ENCODE data around the gene CAPN9. TPM values are rescaled to one million over a fixed set of nuclear protein-coding genes. Genes with fewer than 3 reads are reported as not detected.

CAPN9 gene
- total RNA-seq, 1 donor from 2014 or later, result not detected

DNA sequence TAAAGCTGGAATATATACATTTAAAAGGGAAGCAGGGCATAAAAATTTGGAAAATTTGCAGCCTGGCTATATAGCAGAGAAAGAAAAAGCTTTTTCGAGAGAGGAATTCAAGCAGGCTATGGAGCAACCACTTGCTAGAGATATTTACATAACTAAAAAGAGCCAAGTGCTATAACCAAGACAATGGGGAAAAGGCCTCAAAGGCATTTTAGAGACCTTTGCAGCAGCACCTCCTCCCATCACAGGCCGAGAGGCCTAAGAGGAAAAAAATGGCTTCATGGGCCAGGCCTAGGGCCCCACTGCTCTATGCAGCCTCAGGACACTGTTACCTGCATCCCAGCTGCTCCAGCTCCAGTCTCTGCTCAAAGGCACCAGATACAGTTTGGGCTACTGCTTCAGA lies 37.0 kb downstream of the CAPN9 start:
- no peak for FAIRE-seq
- DNase-seq (ENCODE audit: low read depth), result no peak
- Histone ChIP-seq H3K36me3 (ENCODE audit: control insufficient read depth, insufficient read depth, low read length) (no peaks in the 10 kb centered on the region), H3K27me3 (ENCODE audit: control insufficient read depth, insufficient read depth, low read length) (no peaks in the 10 kb centered on the region), H3K4me3 (ENCODE audit: low read depth, low read length) (no peak overlapping the region)
- TF ChIP-seq, protein P1, sequence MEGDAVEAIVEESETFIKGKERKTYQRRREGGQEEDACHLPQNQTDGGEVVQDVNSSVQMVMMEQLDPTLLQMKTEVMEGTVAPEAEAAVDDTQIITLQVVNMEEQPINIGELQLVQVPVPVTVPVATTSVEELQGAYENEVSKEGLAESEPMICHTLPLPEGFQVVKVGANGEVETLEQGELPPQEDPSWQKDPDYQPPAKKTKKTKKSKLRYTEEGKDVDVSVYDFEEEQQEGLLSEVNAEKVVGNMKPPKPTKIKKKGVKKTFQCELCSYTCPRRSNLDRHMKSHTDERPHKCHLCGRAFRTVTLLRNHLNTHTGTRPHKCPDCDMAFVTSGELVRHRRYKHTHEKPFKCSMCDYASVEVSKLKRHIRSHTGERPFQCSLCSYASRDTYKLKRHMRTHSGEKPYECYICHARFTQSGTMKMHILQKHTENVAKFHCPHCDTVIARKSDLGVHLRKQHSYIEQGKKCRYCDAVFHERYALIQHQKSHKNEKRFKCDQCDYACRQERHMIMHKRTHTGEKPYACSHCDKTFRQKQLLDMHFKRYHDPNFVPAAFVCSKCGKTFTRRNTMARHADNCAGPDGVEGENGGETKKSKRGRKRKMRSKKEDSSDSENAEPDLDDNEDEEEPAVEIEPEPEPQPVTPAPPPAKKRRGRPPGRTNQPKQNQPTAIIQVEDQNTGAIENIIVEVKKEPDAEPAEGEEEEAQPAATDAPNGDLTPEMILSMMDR (IDR thresholded peaks at IDR 0.05; ENCODE audit: insufficient read depth, low read length, severe bottlenecking), result no peak

DNA sequence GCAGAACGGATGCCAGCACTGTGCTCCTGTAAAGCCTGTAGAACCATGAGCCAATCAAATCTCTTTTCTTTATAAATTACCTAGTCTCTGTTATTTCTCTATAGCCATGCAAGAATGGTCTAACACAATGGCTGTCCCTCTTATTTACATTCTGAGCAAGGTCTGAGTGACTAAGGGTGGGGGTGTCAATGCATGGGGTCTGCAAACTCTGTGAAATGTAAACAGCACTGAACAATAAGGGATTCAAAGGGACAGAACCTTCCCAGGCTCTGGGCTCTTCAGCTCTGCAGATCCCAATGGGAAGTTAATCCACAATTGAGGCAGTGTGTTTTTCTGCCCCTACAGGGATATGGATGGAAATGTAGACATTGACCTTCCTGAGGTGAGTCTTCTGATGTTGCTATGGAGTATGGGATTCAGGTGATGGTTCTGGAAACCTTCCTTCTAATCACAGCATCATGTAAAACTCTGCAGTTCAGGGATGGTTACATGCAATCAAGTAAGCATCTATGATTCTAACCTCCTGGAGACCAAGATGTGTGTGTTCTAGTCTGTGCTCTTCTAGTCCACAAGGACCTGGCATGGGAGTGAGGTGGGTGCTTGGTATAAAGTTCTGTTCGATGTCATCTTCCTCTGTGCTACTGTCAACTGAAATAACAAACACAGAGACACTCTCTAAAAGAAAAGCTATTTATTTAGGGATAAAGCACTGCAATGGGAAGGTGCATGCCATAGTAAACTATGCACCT lies 38.6 kb downstream of the CAPN9 start:
- Histone ChIP-seq H3K4me3 (ENCODE audit: low read depth, low read length) (no peak overlapping the region), H3K27me3 (ENCODE audit: control insufficient read depth, insufficient read depth, low read length) (no peaks in the 10 kb centered on the region), H3K36me3 (ENCODE audit: control insufficient read depth, insufficient read depth, low read length) (no peaks in the 10 kb centered on the region)
- no peak for FAIRE-seq
- TF ChIP-seq, protein P1 (IDR thresholded peaks at IDR 0.05; ENCODE audit: insufficient read depth, low read length, severe bottlenecking), result no peak
- no peak for DNase-seq (ENCODE audit: low read depth)

DNA sequence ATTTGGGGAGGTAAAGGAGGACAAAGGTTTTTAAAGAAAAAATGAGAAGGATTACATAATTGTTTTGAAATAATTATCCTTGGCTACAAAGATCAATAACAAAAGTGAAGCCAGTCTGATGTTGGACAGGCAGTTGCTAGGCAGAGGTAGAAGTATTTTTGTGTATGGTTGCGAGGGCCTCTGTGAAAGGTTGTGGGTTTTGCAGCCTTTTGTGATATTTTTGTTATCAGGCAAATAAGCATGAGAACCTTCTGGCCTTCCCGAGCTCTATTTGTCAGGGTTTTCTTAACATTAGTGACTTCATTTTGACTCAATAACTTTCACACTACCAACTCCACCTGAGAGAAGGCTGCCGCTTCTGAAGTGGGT lies 39.2 kb downstream of the CAPN9 start:
- TF ChIP-seq, protein P1 (IDR thresholded peaks at IDR 0.05; ENCODE audit: insufficient read depth, low read length, severe bottlenecking), result no peak
- no peaks in the 10 kb centered on the region for H3K36me3 ChIP-seq (ENCODE audit: control insufficient read depth, insufficient read depth, low read length)
- no peaks in the 10 kb centered on the region for H3K27me3 ChIP-seq (ENCODE audit: control insufficient read depth, insufficient read depth, low read length)
- FAIRE-seq (no peak), DNase-seq (ENCODE audit: low read depth) (no peak)
- no peak overlapping the region for H3K4me3 ChIP-seq (ENCODE audit: low read depth, low read length)

DNA sequence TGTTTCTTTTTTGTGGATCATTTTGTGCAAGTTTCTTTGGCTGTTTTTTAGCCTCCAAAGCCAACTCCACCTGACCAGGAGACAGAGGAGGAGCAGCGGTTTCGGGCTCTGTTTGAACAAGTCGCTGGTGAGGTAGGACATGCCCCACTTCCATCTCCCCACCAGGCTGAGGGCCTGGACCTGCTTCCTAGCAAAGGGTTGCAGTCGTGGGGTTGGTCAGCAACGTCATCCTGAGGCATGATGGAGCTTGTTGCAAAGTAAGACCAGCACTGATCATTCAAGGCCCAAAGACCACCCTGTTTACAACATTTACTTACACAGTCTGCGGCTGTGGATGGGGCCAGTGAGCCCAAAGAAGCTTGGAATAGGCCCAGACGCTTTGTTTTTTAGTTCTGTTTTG lies 40.3 kb downstream of the CAPN9 start:
- TF ChIP-seq, protein P1 (IDR thresholded peaks at IDR 0.05; ENCODE audit: insufficient read depth, low read length, severe bottlenecking), result no peak
- FAIRE-seq (no peak), DNase-seq (ENCODE audit: low read depth) (no peak)
- H3K36me3 ChIP-seq (ENCODE audit: control insufficient read depth, insufficient read depth, low read length), result no peaks in the 10 kb centered on the region
- H3K4me3 ChIP-seq (ENCODE audit: low read depth, low read length), result no peak overlapping the region
- no peaks in the 10 kb centered on the region for H3K27me3 ChIP-seq (ENCODE audit: control insufficient read depth, insufficient read depth, low read length)

DNA sequence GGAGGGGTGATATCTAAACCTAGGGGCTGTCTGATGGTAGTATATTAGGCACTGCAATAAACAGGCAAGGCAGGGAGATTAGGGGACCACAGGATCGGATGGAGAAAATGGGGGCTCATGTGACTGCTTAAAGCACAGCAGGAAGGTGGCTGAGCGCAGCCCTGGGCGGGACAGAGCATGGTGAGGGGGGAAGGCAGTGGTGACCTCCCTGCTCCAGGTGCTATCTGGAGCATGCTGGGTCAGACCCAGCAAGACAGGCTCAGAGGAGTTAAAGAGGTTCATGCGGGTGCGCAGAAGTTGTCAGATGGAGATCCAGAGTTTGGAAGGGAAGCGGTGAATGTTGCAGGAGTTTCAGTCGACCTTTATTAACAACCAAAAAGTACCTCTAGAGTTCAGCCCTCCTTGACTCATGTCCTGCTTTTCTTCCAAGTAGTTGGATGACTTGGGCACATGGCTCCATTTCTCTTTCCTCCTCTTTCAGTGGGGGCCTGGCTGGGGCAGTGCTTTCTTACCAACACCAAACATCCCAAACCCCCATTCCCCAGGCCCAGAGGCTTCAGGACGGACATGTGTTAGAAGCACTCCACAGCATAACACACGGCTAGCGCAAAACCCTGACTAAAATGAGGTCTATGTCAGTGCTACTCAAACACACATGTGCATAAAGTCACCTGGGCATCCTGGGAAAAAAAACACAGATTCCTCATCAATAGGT lies 41.5 kb downstream of the CAPN9 start:
- Histone ChIP-seq H3K36me3 (ENCODE audit: control insufficient read depth, insufficient read depth, low read length) (no peaks in the 10 kb centered on the region), H3K4me3 (ENCODE audit: low read depth, low read length) (no peak overlapping the region), H3K27me3 (ENCODE audit: control insufficient read depth, insufficient read depth, low read length) (no peaks in the 10 kb centered on the region)
- DNase-seq (ENCODE audit: low read depth) (no peak), FAIRE-seq (no peak)
- TF ChIP-seq, protein P1 (IDR thresholded peaks at IDR 0.05; ENCODE audit: insufficient read depth, low read length, severe bottlenecking), result no peak

Measured in bronchial epithelial cell (primary cell).